Measurements from ENCODE around the gene ADGRA3. TPM values are rescaled to one million over a fixed set of nuclear protein-coding genes. Genes with fewer than 3 reads are reported as not detected.

The ADGRA3 gene
- polyA plus RNA-seq, 3 donors = 0.07 TPM; not detected in 2

DNA sequence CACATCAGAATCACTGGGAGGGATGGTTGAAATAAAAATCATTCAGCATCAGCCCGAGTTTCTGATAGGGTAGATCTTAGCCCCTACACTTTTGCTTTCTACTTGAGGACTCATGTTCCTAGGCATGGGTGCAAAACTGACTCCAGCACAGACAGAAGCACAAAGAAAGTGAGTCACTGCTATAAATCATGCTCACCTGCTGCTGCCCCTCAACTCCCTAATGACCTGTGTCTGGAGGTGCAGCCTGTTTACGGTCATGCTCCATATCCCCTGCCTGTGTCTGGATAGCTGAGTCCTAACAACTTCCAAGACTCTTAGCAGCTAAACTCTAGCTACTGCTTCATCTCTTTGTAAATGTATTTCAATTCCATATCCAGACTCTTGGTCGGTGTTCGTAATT lies 57.8 kb downstream of the ADGRA3 start:
- H3K79me2 ChIP-seq (ENCODE audit: insufficient read depth, low read length) = no peaks in the 10 kb centered on the region
- intact Hi-C loops (cut with micrococcal nuclease) = no loop called here
- no peak overlapping the region for H3K27ac Mint-ChIP-seq

DNA sequence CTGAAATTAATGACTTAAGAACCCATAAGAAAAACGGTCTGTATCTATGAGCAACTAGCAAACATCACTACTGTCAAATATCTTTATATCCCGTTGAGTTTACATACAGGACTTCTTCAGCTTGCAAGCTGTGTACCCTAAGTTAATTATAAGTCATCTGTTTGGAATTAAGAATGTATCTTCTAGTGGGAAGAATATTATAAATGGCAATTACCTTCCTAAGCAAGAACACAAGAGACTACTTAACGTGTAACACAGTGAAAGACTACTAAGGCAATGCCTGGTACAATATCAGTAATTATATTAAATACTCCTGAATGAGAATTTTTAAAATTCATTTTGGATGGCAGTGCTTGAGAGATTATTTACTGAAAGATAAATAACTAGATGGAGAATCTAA lies 58.5 kb downstream of the ADGRA3 start:
- intact Hi-C loops (cut with micrococcal nuclease) = no loop called here
- no CpG with 5 or more reads among the region's 3 CpGs for WGBS (ENCODE audit: insufficient coverage)
- Histone ChIP-seq H3K27me3 (ENCODE audit: control insufficient read depth in 2 of 2, insufficient read depth in 2 of 2, low read length in 2 of 2) (no peaks in the 10 kb centered on the region), H3K79me2 (ENCODE audit: insufficient read depth, low read length) (no peaks in the 10 kb centered on the region), H3K36me3 (replicated peaks in 1 of 2; ENCODE audit: control insufficient read depth in 1 of 2, insufficient read depth in 2 of 2, low read length in 2 of 2) (no peaks in the 10 kb centered on the region), H3K9ac (ENCODE audit: insufficient read depth, low read length, poor library complexity, severe bottlenecking) (no peak overlapping the region), H4K20me1 (ENCODE audit: insufficient read depth, low read length) (no peaks in the 10 kb centered on the region), H3K4me3 (replicated peaks in 1 of 3; ENCODE audit: low read depth in 2 of 3, low read length in 3 of 3) (no peak overlapping the region), H3K27ac (ENCODE audit: low read depth in 1 of 2, low read length in 2 of 2) (no peak overlapping the region), H3K9me3 (replicated peaks in 1 of 2; ENCODE audit: control insufficient read depth in 1 of 2, insufficient read depth in 1 of 2, low read length in 2 of 2) (no peaks in the 10 kb centered on the region), H3K4me1 (ENCODE audit: control insufficient read depth in 1 of 2, insufficient read depth in 2 of 2, low read length in 2 of 2) (no peaks in the 10 kb centered on the region), H2AFZ (ENCODE audit: insufficient read depth, low read depth, low read length, poor library complexity, severe bottlenecking) (no peak overlapping the region), H3K4me2 (replicated peaks; ENCODE audit: extremely low read depth, low read length, poor library complexity, severe bottlenecking) (no peak overlapping the region)
- TF ChIP-seq, protein P1, sequence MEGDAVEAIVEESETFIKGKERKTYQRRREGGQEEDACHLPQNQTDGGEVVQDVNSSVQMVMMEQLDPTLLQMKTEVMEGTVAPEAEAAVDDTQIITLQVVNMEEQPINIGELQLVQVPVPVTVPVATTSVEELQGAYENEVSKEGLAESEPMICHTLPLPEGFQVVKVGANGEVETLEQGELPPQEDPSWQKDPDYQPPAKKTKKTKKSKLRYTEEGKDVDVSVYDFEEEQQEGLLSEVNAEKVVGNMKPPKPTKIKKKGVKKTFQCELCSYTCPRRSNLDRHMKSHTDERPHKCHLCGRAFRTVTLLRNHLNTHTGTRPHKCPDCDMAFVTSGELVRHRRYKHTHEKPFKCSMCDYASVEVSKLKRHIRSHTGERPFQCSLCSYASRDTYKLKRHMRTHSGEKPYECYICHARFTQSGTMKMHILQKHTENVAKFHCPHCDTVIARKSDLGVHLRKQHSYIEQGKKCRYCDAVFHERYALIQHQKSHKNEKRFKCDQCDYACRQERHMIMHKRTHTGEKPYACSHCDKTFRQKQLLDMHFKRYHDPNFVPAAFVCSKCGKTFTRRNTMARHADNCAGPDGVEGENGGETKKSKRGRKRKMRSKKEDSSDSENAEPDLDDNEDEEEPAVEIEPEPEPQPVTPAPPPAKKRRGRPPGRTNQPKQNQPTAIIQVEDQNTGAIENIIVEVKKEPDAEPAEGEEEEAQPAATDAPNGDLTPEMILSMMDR (IDR thresholded peaks at IDR 0.05) = no peak
- no peak for DNase-seq
- Mint-ChIP-seq H3K4me3 (no peak overlapping the region), H3K27me3 (ENCODE audit: low read depth in 3 of 3) (no peaks in the 10 kb centered on the region), H3K9me3 (peaks cover 0 to under 1% (median 0%) of the 10 kb centered on the region in 7 donors), H3K4me1 (no peaks in the 10 kb centered on the region), H3K36me3 (no peaks in the 10 kb centered on the region), H3K27ac (no peak overlapping the region)

More for the DNA sequence above, 57.8 kb downstream of the ADGRA3 start:
- no peaks in the 10 kb centered on the region for H3K27me3 ChIP-seq (ENCODE audit: control insufficient read depth in 2 of 2, insufficient read depth in 2 of 2, low read length in 2 of 2)
- H3K27ac ChIP-seq (ENCODE audit: low read depth in 1 of 2, low read length in 2 of 2) = no peak overlapping the region
- H2AFZ ChIP-seq (ENCODE audit: insufficient read depth, low read depth, low read length, poor library complexity, severe bottlenecking) = no peak overlapping the region
- H3K36me3 ChIP-seq (replicated peaks in 1 of 2; ENCODE audit: control insufficient read depth in 1 of 2, insufficient read depth in 2 of 2, low read length in 2 of 2) = no peaks in the 10 kb centered on the region
- TF ChIP-seq, protein P1 (IDR thresholded peaks at IDR 0.05) = no peak
- no peak overlapping the region for H3K9ac ChIP-seq (ENCODE audit: insufficient read depth, low read length, poor library complexity, severe bottlenecking)
- Mint-ChIP-seq H3K4me1 (no peaks in the 10 kb centered on the region), H3K27me3 (ENCODE audit: low read depth in 3 of 3) (no peaks in the 10 kb centered on the region), H3K36me3 (no peaks in the 10 kb centered on the region), H3K9me3 (peaks cover 0 to 2% (median 0%) of the 10 kb centered on the region in 7 donors), H3K4me3 (no peak overlapping the region)
- WGBS (ENCODE audit: insufficient coverage) = 100% methylated on average over 4 of the region's 4 CpGs
- no peaks in the 10 kb centered on the region for H4K20me1 ChIP-seq (ENCODE audit: insufficient read depth, low read length)
- DNase-seq = no peak
- no peak overlapping the region for H3K4me3 ChIP-seq (replicated peaks in 1 of 3; ENCODE audit: low read depth in 2 of 3, low read length in 3 of 3)
- no peaks in the 10 kb centered on the region for H3K4me1 ChIP-seq (ENCODE audit: control insufficient read depth in 1 of 2, insufficient read depth in 2 of 2, low read length in 2 of 2)
- no peaks in the 10 kb centered on the region for H3K9me3 ChIP-seq (replicated peaks in 1 of 2; ENCODE audit: control insufficient read depth in 1 of 2, insufficient read depth in 1 of 2, low read length in 2 of 2)
- H3K4me2 ChIP-seq (replicated peaks; ENCODE audit: extremely low read depth, low read length, poor library complexity, severe bottlenecking) = no peak overlapping the region
